HepG2 (cell line): Measurements from ENCODE around the gene FHL3.

ENCODE experiments used
- ARHGAP35 ChIP-seq: sonication (generic); formaldehyde crosslinking; IDR thresholded peaks from 2 replicates; pipeline ENCODE4 v1.9.0; 2022; ENCODE audit warnings: mild to moderate bottlenecking, inconsistent platforms, moderate library complexity, missing genetic modification reagents, borderline replicate concordance
- BHLHE40 ChIP-seq: IDR thresholded peaks from 2 replicates; pipeline ENCODE4 v1.6.1; 2011; ENCODE audit warnings: low read length, improper control_type of control experiment
- NKX3-1 ChIP-seq: sonication (generic); formaldehyde crosslinking; IDR thresholded peaks from 2 replicates; pipeline ENCODE4 v1.5.0; 2020; ENCODE audit warnings: missing genetic modification reagents
- NR3C1 ChIP-seq: sonication (generic); formaldehyde crosslinking; IDR thresholded peaks from 2 replicates; pipeline ENCODE4 v1.4.0; 2020; ENCODE audit warnings: missing genetic modification reagents
- ZFP36 ChIP-seq: fragments of 150-350 bp; IDR thresholded peaks from 2 replicates; pipeline ENCODE4 v1.6.1; 2018; ENCODE audit warnings: borderline replicate concordance, low read length, low read depth; ENCODE audit not compliant: partially characterized antibody
- ZFX ChIP-seq: sonication (generic); formaldehyde crosslinking; IDR thresholded peaks from 2 replicates; pipeline ENCODE4 v1.4.0; 2020; ENCODE audit warnings: mild to moderate bottlenecking, low read depth, missing genetic modification reagents, moderate library complexity
- ZNF143 ChIP-seq: sonication (generic); formaldehyde crosslinking; IDR thresholded peaks from 2 replicates; pipeline ENCODE4 v1.4.0; 2020; ENCODE audit warnings: missing genetic modification reagents
- ZNF430 ChIP-seq: sonication (generic); formaldehyde crosslinking; IDR thresholded peaks from 2 replicates; pipeline ENCODE4 v1.9.0; 2021; ENCODE audit warnings: mild to moderate bottlenecking, missing genetic modification reagents
- ZNF749 ChIP-seq: sonication (generic); formaldehyde crosslinking; IDR thresholded peaks from 2 replicates; pipeline ENCODE4 v1.8.0; 2022; ENCODE audit warnings: mild to moderate bottlenecking, missing genetic modification reagents, moderate library complexity, borderline replicate concordance
- TF ChIP-seq, protein P1 (sequence below), 2 experiments: IDR thresholded peaks; 2 replicates each; pipeline ENCODE4 v1.6.1; 2011 to 2012; ENCODE audit warnings: low read length in 2 of 2, borderline replicate concordance in 1 of 2, low read depth in 1 of 2, mild to moderate bottlenecking in 1 of 2, moderate library complexity in 1 of 2
- TF ChIP-seq, protein P2 (sequence below): sonication (generic); formaldehyde crosslinking; IDR thresholded peaks from one replicate; pipeline ENCODE4 v1.5.1; 2020; ENCODE audit warnings: mild to moderate bottlenecking, missing genetic modification reagents; ENCODE audit errors: not compliant biosample characterization
- TF ChIP-seq, protein P3 (sequence below): sonication (generic); formaldehyde crosslinking; IDR thresholded peaks from 2 replicates; pipeline ENCODE4 v1.4.0; 2020; ENCODE audit warnings: missing genetic modification reagents

DNA sequence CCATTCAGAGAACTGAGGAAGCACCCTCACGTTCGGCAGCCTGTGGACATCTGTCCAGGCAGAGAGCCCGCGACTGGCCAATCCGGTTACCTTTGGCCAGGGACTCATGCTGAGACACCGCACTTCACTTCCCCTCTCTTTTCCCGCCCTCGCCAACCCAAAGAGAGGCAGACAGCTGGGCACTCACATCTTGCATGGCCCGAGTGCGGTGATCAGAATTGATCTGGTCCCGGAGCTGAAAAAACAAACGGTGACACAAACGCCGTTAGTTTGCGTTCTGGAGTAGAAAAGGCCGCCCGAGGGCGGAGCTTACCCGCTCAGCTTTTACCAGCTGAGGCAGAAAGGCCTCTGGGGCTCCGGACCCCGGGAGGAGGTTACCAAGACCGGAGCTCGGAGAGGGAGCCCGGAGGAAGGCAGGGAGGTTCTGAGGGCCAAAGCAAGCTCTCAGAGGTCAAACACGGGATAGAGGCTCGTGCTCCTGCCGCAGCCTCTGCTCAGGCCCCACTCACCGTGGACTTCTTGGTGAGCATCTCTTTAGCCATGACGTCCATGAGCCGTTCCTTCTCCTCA, 15.9 kb downstream of the FHL3 start:
- TF ChIP-seq, protein P1, sequence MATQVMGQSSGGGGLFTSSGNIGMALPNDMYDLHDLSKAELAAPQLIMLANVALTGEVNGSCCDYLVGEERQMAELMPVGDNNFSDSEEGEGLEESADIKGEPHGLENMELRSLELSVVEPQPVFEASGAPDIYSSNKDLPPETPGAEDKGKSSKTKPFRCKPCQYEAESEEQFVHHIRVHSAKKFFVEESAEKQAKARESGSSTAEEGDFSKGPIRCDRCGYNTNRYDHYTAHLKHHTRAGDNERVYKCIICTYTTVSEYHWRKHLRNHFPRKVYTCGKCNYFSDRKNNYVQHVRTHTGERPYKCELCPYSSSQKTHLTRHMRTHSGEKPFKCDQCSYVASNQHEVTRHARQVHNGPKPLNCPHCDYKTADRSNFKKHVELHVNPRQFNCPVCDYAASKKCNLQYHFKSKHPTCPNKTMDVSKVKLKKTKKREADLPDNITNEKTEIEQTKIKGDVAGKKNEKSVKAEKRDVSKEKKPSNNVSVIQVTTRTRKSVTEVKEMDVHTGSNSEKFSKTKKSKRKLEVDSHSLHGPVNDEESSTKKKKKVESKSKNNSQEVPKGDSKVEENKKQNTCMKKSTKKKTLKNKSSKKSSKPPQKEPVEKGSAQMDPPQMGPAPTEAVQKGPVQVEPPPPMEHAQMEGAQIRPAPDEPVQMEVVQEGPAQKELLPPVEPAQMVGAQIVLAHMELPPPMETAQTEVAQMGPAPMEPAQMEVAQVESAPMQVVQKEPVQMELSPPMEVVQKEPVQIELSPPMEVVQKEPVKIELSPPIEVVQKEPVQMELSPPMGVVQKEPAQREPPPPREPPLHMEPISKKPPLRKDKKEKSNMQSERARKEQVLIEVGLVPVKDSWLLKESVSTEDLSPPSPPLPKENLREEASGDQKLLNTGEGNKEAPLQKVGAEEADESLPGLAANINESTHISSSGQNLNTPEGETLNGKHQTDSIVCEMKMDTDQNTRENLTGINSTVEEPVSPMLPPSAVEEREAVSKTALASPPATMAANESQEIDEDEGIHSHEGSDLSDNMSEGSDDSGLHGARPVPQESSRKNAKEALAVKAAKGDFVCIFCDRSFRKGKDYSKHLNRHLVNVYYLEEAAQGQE (IDR thresholded peaks at IDR 0.05; ENCODE audit: borderline replicate concordance in 1 of 2, low read depth in 1 of 2, low read length in 2 of 2) = no peak
- TF ChIP-seq ZFX (CRISPR knock-in tag) (no peak), NR3C1 (CRISPR knock-in tag) (no peak), BHLHE40 (no peak), ZFP36 (no peak), ARHGAP35 (CRISPR knock-in tag) (no peak), ZNF749 (no peak), ZNF430 (no peak), NKX3-1 (CRISPR knock-in tag) (no peak), ZNF143 (CRISPR knock-in tag) (no peak)
- TF ChIP-seq, protein P2, sequence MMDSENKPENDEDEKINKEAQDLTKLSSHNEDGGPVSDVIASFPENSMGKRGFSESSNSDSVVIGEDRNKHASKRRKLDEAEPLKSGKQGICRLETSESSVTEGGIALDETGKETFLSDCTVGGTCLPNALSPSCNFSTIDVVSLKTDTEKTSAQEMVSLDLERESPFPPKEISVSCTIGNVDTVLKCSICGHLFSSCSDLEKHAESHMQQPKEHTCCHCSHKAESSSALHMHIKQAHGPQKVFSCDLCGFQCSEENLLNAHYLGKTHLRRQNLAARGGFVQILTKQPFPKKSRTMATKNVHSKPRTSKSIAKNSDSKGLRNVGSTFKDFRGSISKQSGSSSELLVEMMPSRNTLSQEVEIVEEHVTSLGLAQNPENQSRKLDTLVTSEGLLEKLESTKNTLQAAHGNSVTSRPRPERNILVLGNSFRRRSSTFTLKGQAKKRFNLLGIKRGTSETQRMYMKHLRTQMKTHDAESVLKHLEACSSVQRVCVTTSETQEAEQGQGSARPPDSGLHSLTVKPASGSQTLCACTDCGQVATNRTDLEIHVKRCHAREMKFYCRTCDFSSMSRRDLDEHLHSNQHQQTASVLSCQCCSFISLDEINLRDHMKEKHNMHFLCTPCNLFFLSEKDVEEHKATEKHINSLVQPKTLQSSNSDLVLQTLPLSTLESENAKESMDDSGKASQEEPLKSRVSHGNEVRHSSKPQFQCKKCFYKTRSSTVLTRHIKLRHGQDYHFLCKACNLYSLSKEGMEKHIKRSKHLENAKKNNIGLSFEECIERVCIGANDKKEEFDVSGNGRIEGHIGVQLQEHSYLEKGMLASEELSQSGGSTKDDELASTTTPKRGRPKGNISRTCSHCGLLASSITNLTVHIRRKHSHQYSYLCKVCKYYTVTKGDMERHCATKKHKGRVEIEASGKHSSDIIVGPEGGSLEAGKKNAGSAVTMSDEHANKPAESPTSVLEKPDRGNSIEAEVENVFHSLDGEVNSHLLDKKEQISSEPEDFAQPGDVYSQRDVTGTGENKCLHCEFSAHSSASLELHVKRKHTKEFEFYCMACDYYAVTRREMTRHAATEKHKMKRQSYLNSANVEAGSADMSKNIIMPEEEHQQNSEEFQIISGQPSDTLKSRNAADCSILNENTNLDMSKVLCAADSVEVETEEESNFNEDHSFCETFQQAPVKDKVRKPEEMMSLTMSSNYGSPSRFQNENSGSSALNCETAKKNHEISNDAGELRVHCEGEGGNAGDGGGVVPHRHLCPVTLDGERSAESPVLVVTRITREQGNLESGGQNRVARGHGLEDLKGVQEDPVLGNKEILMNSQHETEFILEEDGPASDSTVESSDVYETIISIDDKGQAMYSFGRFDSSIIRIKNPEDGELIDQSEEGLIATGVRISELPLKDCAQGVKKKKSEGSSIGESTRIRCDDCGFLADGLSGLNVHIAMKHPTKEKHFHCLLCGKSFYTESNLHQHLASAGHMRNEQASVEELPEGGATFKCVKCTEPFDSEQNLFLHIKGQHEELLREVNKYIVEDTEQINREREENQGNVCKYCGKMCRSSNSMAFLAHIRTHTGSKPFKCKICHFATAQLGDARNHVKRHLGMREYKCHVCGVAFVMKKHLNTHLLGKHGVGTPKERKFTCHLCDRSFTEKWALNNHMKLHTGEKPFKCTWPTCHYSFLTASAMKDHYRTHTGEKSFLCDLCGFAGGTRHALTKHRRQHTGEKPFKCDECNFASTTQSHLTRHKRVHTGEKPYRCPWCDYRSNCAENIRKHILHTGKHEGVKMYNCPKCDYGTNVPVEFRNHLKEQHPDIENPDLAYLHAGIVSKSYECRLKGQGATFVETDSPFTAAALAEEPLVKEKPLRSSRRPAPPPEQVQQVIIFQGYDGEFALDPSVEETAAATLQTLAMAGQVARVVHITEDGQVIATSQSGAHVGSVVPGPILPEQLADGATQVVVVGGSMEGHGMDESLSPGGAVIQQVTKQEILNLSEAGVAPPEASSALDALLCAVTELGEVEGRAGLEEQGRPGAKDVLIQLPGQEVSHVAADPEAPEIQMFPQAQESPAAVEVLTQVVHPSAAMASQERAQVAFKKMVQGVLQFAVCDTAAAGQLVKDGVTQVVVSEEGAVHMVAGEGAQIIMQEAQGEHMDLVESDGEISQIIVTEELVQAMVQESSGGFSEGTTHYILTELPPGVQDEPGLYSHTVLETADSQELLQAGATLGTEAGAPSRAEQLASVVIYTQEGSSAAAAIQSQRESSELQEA (CRISPR knock-in tag) = no peak
- TF ChIP-seq, protein P3, sequence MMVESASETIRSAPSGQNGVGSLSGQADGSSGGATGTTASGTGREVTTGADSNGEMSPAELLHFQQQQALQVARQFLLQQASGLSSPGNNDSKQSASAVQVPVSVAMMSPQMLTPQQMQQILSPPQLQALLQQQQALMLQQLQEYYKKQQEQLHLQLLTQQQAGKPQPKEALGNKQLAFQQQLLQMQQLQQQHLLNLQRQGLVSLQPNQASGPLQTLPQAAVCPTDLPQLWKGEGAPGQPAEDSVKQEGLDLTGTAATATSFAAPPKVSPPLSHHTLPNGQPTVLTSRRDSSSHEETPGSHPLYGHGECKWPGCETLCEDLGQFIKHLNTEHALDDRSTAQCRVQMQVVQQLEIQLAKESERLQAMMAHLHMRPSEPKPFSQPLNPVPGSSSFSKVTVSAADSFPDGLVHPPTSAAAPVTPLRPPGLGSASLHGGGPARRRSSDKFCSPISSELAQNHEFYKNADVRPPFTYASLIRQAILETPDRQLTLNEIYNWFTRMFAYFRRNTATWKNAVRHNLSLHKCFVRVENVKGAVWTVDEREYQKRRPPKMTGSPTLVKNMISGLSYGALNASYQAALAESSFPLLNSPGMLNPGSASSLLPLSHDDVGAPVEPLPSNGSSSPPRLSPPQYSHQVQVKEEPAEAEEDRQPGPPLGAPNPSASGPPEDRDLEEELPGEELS (CRISPR knock-in tag) = no peak
